ENCODE results near the gene POGK.

POGK gene

DNA sequence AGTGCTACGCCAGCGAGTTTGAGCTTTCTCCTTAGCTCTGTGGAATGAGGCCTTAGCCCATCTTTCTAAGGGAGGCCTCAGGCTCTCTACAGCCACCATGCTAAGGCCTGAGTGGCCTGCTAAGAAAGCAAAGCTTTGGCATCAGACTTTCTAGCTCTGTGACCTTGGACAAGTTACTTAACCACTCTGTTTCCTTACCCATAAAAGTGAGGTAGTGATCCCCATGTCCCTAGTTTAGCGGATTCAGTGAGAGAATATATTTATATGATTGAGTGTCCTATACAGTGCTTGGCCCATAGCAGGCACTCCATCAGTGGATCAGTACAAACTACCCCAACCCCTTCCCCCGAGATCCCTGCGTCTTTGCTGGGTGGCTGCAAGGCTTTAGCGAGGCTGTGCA, 4.0 kb downstream of the POGK start:
- TF ChIP-seq, protein P1, sequence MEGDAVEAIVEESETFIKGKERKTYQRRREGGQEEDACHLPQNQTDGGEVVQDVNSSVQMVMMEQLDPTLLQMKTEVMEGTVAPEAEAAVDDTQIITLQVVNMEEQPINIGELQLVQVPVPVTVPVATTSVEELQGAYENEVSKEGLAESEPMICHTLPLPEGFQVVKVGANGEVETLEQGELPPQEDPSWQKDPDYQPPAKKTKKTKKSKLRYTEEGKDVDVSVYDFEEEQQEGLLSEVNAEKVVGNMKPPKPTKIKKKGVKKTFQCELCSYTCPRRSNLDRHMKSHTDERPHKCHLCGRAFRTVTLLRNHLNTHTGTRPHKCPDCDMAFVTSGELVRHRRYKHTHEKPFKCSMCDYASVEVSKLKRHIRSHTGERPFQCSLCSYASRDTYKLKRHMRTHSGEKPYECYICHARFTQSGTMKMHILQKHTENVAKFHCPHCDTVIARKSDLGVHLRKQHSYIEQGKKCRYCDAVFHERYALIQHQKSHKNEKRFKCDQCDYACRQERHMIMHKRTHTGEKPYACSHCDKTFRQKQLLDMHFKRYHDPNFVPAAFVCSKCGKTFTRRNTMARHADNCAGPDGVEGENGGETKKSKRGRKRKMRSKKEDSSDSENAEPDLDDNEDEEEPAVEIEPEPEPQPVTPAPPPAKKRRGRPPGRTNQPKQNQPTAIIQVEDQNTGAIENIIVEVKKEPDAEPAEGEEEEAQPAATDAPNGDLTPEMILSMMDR (conservative IDR thresholded peaks at IDR 0.05; ENCODE audit: low read length) = no peak
- H3K4me3 ChIP-seq (ENCODE audit: low read length) = no peak overlapping the region
- DNase-seq (ENCODE audit: low read depth) = no peak

DNA sequence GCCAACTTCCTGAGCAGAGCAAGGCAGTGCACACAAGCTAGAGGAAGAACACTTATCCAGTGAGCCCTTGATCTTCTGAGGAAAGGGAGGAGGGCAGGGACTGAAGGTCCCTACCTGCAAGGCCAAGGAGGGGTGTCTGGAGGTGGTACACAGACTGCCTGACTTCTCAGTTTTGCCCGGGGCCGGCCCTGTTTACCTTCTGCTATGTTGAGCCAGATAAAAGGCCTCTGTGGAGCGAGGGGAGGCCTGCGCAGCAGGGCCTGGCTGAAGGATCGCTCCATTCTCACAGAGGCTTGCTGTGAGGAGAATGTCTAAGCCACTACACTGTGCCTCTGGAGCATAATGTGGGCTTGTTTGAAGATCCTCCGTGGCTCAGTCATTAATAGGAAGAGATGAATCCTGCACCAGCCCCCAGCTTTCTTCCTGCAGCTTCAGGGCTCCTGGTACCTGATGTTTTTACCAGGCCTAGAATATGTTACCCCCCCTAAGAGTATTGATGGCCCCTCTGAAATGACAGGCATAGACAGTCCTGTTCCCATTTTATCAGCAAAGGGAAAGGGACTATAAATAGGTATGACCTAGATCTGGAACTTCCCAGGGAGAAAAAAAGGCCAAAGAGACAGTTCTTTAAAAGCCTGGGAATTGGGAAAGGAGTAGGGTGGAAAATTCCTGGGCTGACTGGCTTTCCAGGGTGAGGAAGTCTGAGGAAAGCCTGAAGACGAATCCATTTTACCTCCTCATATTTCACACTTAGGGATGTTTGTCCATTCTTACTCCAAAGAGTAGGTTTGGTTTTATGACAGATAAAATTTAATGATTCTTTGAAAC, 4.7 kb downstream of the POGK start:
- DNase-seq (ENCODE audit: low read depth) = peak; percentile 12
- H3K4me3 ChIP-seq (ENCODE audit: low read length) = no peak overlapping the region
- TF ChIP-seq, protein P1 (conservative IDR thresholded peaks at IDR 0.05; ENCODE audit: low read length) = no peak

DNA sequence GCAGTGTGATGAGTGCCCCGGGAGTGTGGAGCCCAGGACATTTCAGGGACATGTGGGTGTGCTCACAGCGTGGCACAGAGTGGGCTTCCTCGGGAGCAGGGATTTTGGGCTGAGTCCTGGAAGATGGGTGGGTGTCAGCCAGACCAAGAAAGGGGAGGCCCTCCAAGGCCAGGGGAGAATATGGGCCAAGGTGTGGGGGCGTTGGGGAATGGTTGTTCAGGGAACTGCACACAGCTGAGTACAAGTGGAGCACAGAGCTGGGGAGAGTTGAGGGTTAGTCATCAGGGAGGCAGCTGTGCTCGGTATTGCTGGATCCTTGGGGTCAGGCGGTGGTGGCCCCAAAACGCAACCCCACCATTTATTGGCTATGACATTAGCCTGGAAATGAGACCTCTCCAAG, 5.5 kb downstream of the POGK start:
- no peak for DNase-seq (ENCODE audit: low read depth)
- TF ChIP-seq, protein P1 (conservative IDR thresholded peaks at IDR 0.05; ENCODE audit: low read length) = no peak
- H3K4me3 ChIP-seq (ENCODE audit: low read length) = no peak overlapping the region

DNA sequence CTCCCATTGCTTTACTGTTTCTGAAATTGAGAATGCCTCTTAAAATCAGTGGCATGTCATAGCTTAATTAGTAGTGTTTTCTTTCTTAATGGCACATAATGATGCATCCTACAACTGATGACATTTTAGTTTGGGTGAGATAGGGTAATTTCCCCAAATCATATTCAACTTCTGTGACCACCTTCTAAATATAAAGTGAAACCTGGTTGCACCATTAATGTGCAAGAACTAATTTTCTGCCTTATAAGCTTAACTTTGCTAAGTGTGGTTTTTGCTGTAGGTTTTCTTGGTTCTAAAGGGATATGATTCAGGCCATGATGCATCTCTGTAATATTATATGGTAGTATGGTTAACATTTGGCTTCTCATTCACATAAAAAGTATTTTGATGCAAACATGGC, 8.9 kb downstream of the POGK start:
- DNase-seq (ENCODE audit: low read depth) = no peak
- no peak overlapping the region for H3K4me3 ChIP-seq (ENCODE audit: low read length)
- TF ChIP-seq, protein P1 (conservative IDR thresholded peaks at IDR 0.05; ENCODE audit: low read length) = no peak

DNA sequence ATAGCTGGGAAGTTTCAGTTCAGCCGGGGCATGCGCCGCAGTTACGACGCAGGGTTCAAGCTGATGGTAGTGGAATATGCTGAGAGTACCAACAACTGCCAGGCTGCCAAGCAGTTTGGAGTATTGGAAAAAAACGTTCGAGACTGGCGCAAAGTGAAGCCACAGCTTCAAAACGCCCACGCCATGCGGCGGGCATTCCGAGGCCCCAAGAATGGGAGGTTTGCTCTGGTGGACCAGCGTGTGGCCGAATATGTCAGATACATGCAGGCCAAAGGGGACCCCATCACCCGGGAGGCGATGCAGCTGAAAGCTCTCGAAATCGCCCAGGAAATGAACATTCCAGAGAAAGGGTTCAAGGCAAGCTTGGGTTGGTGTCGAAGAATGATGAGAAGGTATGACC, 9.9 kb downstream of the POGK start:
- H3K4me3 ChIP-seq (ENCODE audit: low read length) = no peak overlapping the region
- DNase-seq (ENCODE audit: low read depth) = no peak
- TF ChIP-seq, protein P1 (conservative IDR thresholded peaks at IDR 0.05; ENCODE audit: low read length) = no peak

DNA sequence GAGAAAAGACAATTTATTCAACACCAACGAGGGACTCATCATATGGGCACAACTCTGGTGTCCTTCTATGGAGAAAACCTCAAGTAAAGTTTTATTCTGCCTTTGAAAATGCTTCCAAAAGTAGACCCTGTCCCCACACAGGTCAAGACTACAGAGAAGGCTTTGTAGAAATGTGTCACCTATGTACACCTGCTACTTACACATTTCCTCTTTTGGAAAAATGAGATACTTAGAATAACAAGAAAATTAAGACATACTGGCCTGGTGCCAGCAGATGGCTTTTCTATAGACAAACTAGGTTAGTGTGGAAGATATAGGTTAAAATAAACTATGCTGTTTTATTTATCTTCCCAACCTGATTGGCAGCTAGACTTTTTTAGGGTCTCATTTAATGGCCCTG, 13.6 kb downstream of the POGK start:
- TF ChIP-seq, protein P1 (conservative IDR thresholded peaks at IDR 0.05; ENCODE audit: low read length) = no peak

DNA sequence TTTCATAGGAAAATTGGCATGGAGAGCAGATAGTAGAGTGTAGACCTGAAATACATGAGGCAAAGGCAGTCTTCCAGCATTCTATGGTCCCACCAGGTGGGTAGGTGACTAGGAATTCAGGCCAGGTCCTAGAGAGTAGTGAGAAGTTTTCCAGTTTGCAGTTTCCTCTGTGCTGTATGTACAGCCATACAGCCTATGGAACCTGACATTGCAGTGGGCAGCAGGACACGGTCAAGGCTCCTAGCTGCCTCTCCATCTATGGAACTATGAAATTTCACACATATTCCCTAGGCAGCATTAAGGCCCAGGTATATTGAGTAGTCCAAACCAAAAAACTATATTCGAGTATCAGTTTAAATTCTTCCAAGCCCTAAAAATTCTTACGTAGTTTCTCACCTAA, 16.3 kb downstream of the POGK start:
- TF ChIP-seq, protein P1 (conservative IDR thresholded peaks at IDR 0.05; ENCODE audit: low read length) = no peak
- DNase-seq (ENCODE audit: low read depth) = no peak
- no peak overlapping the region for H3K4me3 ChIP-seq (ENCODE audit: low read length)

More for the DNA sequence above, 13.6 kb downstream of the POGK start:
- H3K4me3 ChIP-seq (ENCODE audit: low read length) = no peak overlapping the region
- no peak for DNase-seq (ENCODE audit: low read depth)
